Liver (tissue), 9 donors: ENCODE measurements around the gene RAPGEF6. TPM values are rescaled to one million over a fixed set of nuclear protein-coding genes. Genes with fewer than 3 reads are reported as not detected.

Experiments
- DNase-seq: peaks from one replicate; pipeline ENCODE4 v3.0.0-alpha.2; 2017; ENCODE audit warnings: low spot score
- H3K27ac ChIP-seq, 2 donors: one replicate each; pipeline ENCODE4 v1.7.0; 2013; ENCODE audit warnings: inconsistent platforms in 2 of 2, low read length in 2 of 2, control low read depth in 1 of 2, low read depth in 1 of 2, mild to moderate bottlenecking in 1 of 2
- H3K27me3 ChIP-seq, 4 donors: one replicate each; pipeline versions ENCODE4 v1.6.1 to v1.7.0; 2013; ENCODE audit warnings: low read length in 3 of 4, inconsistent platforms in 1 of 4, mild to moderate bottlenecking in 1 of 4, moderate library complexity in 1 of 4; ENCODE audit not compliant: control insufficient read depth in 4 of 4, insufficient read depth in 4 of 4
- H3K36me3 ChIP-seq, 4 donors: one replicate each; pipeline versions ENCODE4 v1.6.1 to v1.7.0; 2013; ENCODE audit warnings: low read length in 3 of 4, mild to moderate bottlenecking in 3 of 4, low read depth in 1 of 4, moderate library complexity in 1 of 4; ENCODE audit not compliant: control insufficient read depth in 4 of 4, insufficient read depth in 3 of 4
- H3K4me1 ChIP-seq, 4 donors: one replicate each; pipeline versions ENCODE4 v1.6.1 to v1.7.0; 2013; ENCODE audit warnings: low read length in 3 of 4, mild to moderate bottlenecking in 3 of 4, moderate library complexity in 1 of 4; ENCODE audit not compliant: control insufficient read depth in 4 of 4, insufficient read depth in 4 of 4
- H3K4me3 ChIP-seq, 3 donors: one replicate each; pipeline versions ENCODE4 v1.6.1 to v1.7.0; 2013; ENCODE audit warnings: low read length in 3 of 3, control low read depth in 1 of 3, low read depth in 1 of 3, mild to moderate bottlenecking in 1 of 3
- H3K9ac ChIP-seq, 2 donors: one replicate each; pipeline ENCODE4 v1.7.0; 2013; ENCODE audit warnings: low read length in 2 of 2, mild to moderate bottlenecking in 2 of 2, moderate library complexity in 2 of 2, control low read depth in 1 of 2, low read depth in 1 of 2
- H3K9me3 ChIP-seq, 4 donors: one replicate each; pipeline versions ENCODE4 v1.6.1 to v1.7.0; 2013; ENCODE audit warnings: low read length in 3 of 4; ENCODE audit not compliant: control insufficient read depth in 4 of 4
- EGR1 ChIP-seq, 2 donors: IDR thresholded peaks; 2 replicates each; pipeline ENCODE4 v1.6.1; 2016 to 2018; ENCODE audit warnings: antibody characterized with exemption in 2 of 2, low read depth in 2 of 2
- FOXA1 ChIP-seq: IDR thresholded peaks from 2 replicates; pipeline ENCODE4 v1.6.1; 2016; ENCODE audit warnings: antibody characterized with exemption
- FOXA2 ChIP-seq: IDR thresholded peaks from 2 replicates; pipeline ENCODE4 v1.6.1; 2016; ENCODE audit warnings: antibody characterized with exemption
- GABPA ChIP-seq, 2 donors: IDR thresholded peaks in 1 of 2; conservative IDR thresholded peaks in 1 of 2; 2 replicates each; pipeline ENCODE4 v1.6.1; 2016; ENCODE audit warnings: antibody characterized with exemption in 2 of 2, mild to moderate bottlenecking in 1 of 2, moderate library complexity in 1 of 2
- HNF4A ChIP-seq, 2 donors: conservative IDR thresholded peaks; 2 replicates each; pipeline ENCODE4 v1.6.1; 2016; ENCODE audit warnings: antibody characterized with exemption in 2 of 2, mild to moderate bottlenecking in 2 of 2
- HNF4G ChIP-seq: IDR thresholded peaks from 2 replicates; pipeline ENCODE4 v1.6.1; 2016; ENCODE audit warnings: antibody characterized with exemption
- MAX ChIP-seq: IDR thresholded peaks from 2 replicates; pipeline ENCODE4 v1.6.1; 2016; ENCODE audit warnings: antibody characterized with exemption
- RAD21 ChIP-seq, 2 donors: IDR thresholded peaks; 2 replicates each; pipeline ENCODE4 v1.6.1; 2016; ENCODE audit warnings: antibody characterized with exemption in 2 of 2, mild to moderate bottlenecking in 2 of 2
- RXRA ChIP-seq, 2 donors: IDR thresholded peaks; 2 replicates each; pipeline ENCODE4 v1.6.1; 2017 to 2018; ENCODE audit warnings: antibody characterized with exemption in 2 of 2, mild to moderate bottlenecking in 1 of 2
- SP1 ChIP-seq: IDR thresholded peaks from 2 replicates; pipeline ENCODE4 v1.6.1; 2018; ENCODE audit warnings: antibody characterized with exemption, mild to moderate bottlenecking
- TAF1 ChIP-seq: conservative IDR thresholded peaks from 2 replicates; pipeline ENCODE4 v1.6.1; 2016; ENCODE audit warnings: antibody characterized with exemption, mild to moderate bottlenecking
- YY1 ChIP-seq: IDR thresholded peaks from 2 replicates; pipeline ENCODE4 v1.6.1; 2016; ENCODE audit warnings: antibody characterized with exemption, mild to moderate bottlenecking
- WGBS: extraction: QIAGEN DNeasy Blood & Tissue Kit; methylation state at CpG from one replicate; pipeline ENCODE4 v1.1.7; 2013; 5-methylcytosine and 5-hydroxymethylcytosine counted together
- polyA plus RNA-seq, 2 donors: library from polyadenylated mRNA; stranded (reverse) in 1 of 2; unstranded in 1 of 2; fragments of 200-250 nt in 1 of 2; fragments of >200 nt in 1 of 2; fragmentation: Nextera tagmentation in 1 of 2; extraction: Ambion mirVana in 1 of 2; gene quantifications; one replicate each; pipeline versions ENCODE4 v1.2.1 to v1.2.3, GENCODE V29; 2013 to 2015
- total RNA-seq, 2 donors: library from RNA; depleted of rRNA; stranded (reverse); fragments of >200 nt; gene quantifications; one replicate each; pipeline ENCODE4 v1.2.3, GENCODE V29; 2014
- TF ChIP-seq, protein P1 (sequence below): IDR thresholded peaks from 2 replicates; pipeline ENCODE4 v1.6.1; 2016; ENCODE audit warnings: antibody characterized with exemption
- TF ChIP-seq, protein P2 (sequence below): IDR thresholded peaks from 2 replicates; pipeline ENCODE4 v1.6.1; 2016; ENCODE audit warnings: antibody characterized with exemption
- TF ChIP-seq, protein P3 (sequence below): fragments of 150-350 bp; IDR thresholded peaks from 2 replicates; pipeline ENCODE4 v1.5.1; 2017; ENCODE audit warnings: improper control_type of control experiment, low read depth, low read length; ENCODE audit not compliant: missing input control
- TF ChIP-seq, protein P4 (sequence below): IDR thresholded peaks from 2 replicates; pipeline ENCODE4 v1.6.1; 2016; ENCODE audit warnings: antibody characterized with exemption, mild to moderate bottlenecking
- donor health status: healthy.
- donor health status: healthy.
- donor health status: healthy.
- donor health status: healthy.
- donor health status: healthy.

RAPGEF6 gene
- total and polyA plus RNA-seq, 4 donors, result 1.7 to 16.1 (median 8.6) TPM

- Histone ChIP-seq H3K9ac (no peak overlapping the region), H3K27ac (no peak overlapping the region), H3K27me3 (no peaks in the 10 kb centered on the region), H3K4me1 (peaks cover 0 to 6% (median 3%) of the 10 kb centered on the region in 4 donors), H3K4me3 (no peak overlapping the region), H3K36me3 (peaks cover 1 to 10% (median 4%) of the 10 kb centered on the region in 4 donors), H3K9me3 (no peaks in the 10 kb centered on the region)
- WGBS, result 75% methylated on average over 5 of the region's 5 CpGs
- no peak for DNase-seq
- no peak for TF ChIP-seq FOXA1
- TF ChIP-seq RXRA (IDR thresholded peaks at IDR 0.05), result no peak
- TF ChIP-seq YY1, result no peak
- no peak for TF ChIP-seq EGR1 (IDR thresholded peaks at IDR 0.05; ENCODE audit: low read depth in 2 of 2)
- TF ChIP-seq, protein P1, sequence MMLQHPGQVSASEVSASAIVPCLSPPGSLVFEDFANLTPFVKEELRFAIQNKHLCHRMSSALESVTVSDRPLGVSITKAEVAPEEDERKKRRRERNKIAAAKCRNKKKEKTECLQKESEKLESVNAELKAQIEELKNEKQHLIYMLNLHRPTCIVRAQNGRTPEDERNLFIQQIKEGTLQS, result no peak
- TF ChIP-seq TAF1, result no peak
- no peak for TF ChIP-seq SP1
- TF ChIP-seq, protein P2, sequence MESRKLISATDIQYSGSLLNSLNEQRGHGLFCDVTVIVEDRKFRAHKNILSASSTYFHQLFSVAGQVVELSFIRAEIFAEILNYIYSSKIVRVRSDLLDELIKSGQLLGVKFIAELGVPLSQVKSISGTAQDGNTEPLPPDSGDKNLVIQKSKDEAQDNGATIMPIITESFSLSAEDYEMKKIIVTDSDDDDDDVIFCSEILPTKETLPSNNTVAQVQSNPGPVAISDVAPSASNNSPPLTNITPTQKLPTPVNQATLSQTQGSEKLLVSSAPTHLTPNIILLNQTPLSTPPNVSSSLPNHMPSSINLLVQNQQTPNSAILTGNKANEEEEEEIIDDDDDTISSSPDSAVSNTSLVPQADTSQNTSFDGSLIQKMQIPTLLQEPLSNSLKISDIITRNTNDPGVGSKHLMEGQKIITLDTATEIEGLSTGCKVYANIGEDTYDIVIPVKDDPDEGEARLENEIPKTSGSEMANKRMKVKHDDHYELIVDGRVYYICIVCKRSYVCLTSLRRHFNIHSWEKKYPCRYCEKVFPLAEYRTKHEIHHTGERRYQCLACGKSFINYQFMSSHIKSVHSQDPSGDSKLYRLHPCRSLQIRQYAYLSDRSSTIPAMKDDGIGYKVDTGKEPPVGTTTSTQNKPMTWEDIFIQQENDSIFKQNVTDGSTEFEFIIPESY, result no peak
- TF ChIP-seq HNF4A (conservative IDR thresholded peaks at IDR 0.05), result no peak
- TF ChIP-seq RAD21 (IDR thresholded peaks at IDR 0.05), result no peak
Measured at GRCh38 chr5:131640043-131640856, 5.2 kb upstream of the RAPGEF6 start.

DNA sequence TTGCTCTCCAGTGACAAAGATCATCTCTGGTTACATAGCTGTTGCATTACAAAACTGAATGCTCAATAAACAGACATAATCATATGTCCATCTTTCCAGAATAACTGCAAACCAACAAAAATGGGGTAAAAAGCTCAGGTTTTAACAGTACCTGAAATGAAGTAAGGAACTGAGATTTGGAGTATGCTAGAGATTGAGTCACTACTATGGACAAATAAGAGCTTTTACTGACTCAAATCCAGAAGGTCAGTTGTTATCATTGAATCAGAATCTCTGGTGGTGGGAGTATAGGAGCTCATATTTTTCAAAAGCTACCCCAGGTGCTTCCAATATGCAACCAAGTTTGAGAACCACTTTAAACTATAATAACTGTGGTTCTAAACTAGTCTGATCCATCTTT is 4.1 kb upstream of the RAPGEF6 start:
- H3K4me1 ChIP-seq, result peaks cover 0 to 11% (median 3%) of the 10 kb centered on the region in 4 donors
- TF ChIP-seq FOXA2, result no peak
- TF ChIP-seq MAX, result no peak
- no peak for TF ChIP-seq RXRA (IDR thresholded peaks at IDR 0.05)
- no peak for TF ChIP-seq FOXA1
- no peak for TF ChIP-seq GABPA (IDR thresholded peaks at IDR 0.05 in 1 of 2, conservative IDR thresholded peaks at IDR 0.05 in 1 of 2)
- TF ChIP-seq, protein P2, result no peak
- TF ChIP-seq, protein P1, result no peak
- TF ChIP-seq SP1, result no peak
- TF ChIP-seq, protein P3, sequence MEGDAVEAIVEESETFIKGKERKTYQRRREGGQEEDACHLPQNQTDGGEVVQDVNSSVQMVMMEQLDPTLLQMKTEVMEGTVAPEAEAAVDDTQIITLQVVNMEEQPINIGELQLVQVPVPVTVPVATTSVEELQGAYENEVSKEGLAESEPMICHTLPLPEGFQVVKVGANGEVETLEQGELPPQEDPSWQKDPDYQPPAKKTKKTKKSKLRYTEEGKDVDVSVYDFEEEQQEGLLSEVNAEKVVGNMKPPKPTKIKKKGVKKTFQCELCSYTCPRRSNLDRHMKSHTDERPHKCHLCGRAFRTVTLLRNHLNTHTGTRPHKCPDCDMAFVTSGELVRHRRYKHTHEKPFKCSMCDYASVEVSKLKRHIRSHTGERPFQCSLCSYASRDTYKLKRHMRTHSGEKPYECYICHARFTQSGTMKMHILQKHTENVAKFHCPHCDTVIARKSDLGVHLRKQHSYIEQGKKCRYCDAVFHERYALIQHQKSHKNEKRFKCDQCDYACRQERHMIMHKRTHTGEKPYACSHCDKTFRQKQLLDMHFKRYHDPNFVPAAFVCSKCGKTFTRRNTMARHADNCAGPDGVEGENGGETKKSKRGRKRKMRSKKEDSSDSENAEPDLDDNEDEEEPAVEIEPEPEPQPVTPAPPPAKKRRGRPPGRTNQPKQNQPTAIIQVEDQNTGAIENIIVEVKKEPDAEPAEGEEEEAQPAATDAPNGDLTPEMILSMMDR, result no peak
- no peak for TF ChIP-seq TAF1
- TF ChIP-seq HNF4G, result no peak
- TF ChIP-seq, protein P4, sequence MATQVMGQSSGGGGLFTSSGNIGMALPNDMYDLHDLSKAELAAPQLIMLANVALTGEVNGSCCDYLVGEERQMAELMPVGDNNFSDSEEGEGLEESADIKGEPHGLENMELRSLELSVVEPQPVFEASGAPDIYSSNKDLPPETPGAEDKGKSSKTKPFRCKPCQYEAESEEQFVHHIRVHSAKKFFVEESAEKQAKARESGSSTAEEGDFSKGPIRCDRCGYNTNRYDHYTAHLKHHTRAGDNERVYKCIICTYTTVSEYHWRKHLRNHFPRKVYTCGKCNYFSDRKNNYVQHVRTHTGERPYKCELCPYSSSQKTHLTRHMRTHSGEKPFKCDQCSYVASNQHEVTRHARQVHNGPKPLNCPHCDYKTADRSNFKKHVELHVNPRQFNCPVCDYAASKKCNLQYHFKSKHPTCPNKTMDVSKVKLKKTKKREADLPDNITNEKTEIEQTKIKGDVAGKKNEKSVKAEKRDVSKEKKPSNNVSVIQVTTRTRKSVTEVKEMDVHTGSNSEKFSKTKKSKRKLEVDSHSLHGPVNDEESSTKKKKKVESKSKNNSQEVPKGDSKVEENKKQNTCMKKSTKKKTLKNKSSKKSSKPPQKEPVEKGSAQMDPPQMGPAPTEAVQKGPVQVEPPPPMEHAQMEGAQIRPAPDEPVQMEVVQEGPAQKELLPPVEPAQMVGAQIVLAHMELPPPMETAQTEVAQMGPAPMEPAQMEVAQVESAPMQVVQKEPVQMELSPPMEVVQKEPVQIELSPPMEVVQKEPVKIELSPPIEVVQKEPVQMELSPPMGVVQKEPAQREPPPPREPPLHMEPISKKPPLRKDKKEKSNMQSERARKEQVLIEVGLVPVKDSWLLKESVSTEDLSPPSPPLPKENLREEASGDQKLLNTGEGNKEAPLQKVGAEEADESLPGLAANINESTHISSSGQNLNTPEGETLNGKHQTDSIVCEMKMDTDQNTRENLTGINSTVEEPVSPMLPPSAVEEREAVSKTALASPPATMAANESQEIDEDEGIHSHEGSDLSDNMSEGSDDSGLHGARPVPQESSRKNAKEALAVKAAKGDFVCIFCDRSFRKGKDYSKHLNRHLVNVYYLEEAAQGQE, result no peak
- TF ChIP-seq YY1, result no peak

More for the DNA sequence above, 4.1 kb upstream of the RAPGEF6 start:
- Histone ChIP-seq H3K4me3 (no peak overlapping the region), H3K9ac (no peak overlapping the region), H3K36me3 (peaks cover 0 to 5% (median under 1%) of the 10 kb centered on the region in 4 donors), H3K9me3 (no peaks in the 10 kb centered on the region), H3K27me3 (no peaks in the 10 kb centered on the region), H3K27ac (no peak overlapping the region)
- no peak for DNase-seq
